Upper lobe of left lung (tissue), 6 donors: ENCODE measurements around the gene AADACL4. TPM values are rescaled to one million over a fixed set of nuclear protein-coding genes. Genes with fewer than 3 reads are reported as not detected.

Experiments
- ATAC-seq, 2 donors: fragments of 200-7000 bp; cut with Tn5 transposase; one replicate each; pipeline ENCODE4 v1.9.1; 2022; ENCODE audit warnings: mild to moderate bottlenecking in 2 of 2, moderate library complexity in 2 of 2; ENCODE audit not compliant: low FRiP score in 2 of 2
- DNase-seq, 2 donors: peaks; one replicate each; pipeline ENCODE4 v3.0.0-alpha.2; 2019 to 2020
- H3K27ac ChIP-seq, 4 donors: fragments of 200-600 bp; sonication (generic); one replicate each; pipeline ENCODE4 v1.5.1; 2016 to 2019
- H3K27me3 ChIP-seq, 4 donors: fragments of 200-600 bp; sonication (generic); one replicate each; pipeline ENCODE4 v1.5.1; 2017 to 2019
- H3K36me3 ChIP-seq, 4 donors: fragments of 200-600 bp; sonication (generic); one replicate each; pipeline ENCODE4 v1.5.1; 2016 to 2019
- H3K4me1 ChIP-seq, 4 donors: fragments of 200-600 bp; sonication (generic); one replicate each; pipeline ENCODE4 v1.5.1; 2018 to 2019
- H3K4me3 ChIP-seq, 4 donors: fragments of 200-600 bp; sonication (generic); one replicate each; pipeline ENCODE4 v1.5.1; 2017 to 2019; ENCODE audit warnings: mild to moderate bottlenecking in 2 of 4, moderate library complexity in 1 of 4
- H3K9me3 ChIP-seq, 4 donors: fragments of 200-600 bp; sonication (generic); one replicate each; pipeline ENCODE4 v1.5.1; 2018 to 2019
- CTCF ChIP-seq, 6 experiments: fragments of 450-650 bp in 4 of 6; fragments of 200-600 bp in 2 of 6; sonication (generic) in 2 of 6; IDR thresholded peaks; one replicate each; pipeline ENCODE4 v1.5.1; 2016 to 2019; ENCODE audit warnings: antibody characterized with exemption in 6 of 6
- EP300 ChIP-seq, 4 donors: sonication (generic); formaldehyde crosslinking; IDR thresholded peaks; one replicate each; pipeline ENCODE4 v1.5.1; 2017; ENCODE audit warnings: antibody characterized with exemption in 4 of 4, control low read depth in 2 of 4
- POLR2A ChIP-seq, 4 donors: fragments of 450-650 bp; IDR thresholded peaks; one replicate each; pipeline ENCODE4 v1.5.1; 2016 to 2017; ENCODE audit warnings: antibody characterized with exemption in 4 of 4, mild to moderate bottlenecking in 2 of 4
- POLR2AphosphoS5 ChIP-seq, 2 donors: sonication (generic); formaldehyde crosslinking; IDR thresholded peaks; one replicate each; pipeline ENCODE4 v1.5.1; 2017; ENCODE audit warnings: antibody characterized with exemption in 2 of 2
- WGBS, 2 donors: methylation state at CpG; one replicate each; pipeline ENCODE4 v1.1.5; 2017 to 2018; 5-methylcytosine and 5-hydroxymethylcytosine counted together
- total RNA-seq, 6 donors: library from RNA; depleted of rRNA in 4 of 6; stranded (reverse); fragments of >200 nt in 4 of 6; gene quantifications; one replicate each; pipeline versions ENCODE4 v1.1.0 to v1.2.1, GENCODE V29; 2016 to 2021
- donor health status: DM: no; HTN: no; CAD: no; lungs with moderate emphysema.
- donor health status: DM: no; HTN: yes; CAD: no; lungs with severe emphysema.

Gene AADACL4
- total RNA-seq, 6 donors from 2014 or later = not detected

GRCh38 chr1:12597792-12598191, 46.1 kb upstream of the AADACL4 start:
- Histone ChIP-seq H3K9me3 (no peaks in the 10 kb centered on the region), H3K36me3 (no peaks in the 10 kb centered on the region), H3K27ac (peak overlapping the region in 3 of 4 donors; percentile 14 to 89 (median 30)), H3K4me1 (peaks cover 66 to 94% (median 88%) of the 10 kb centered on the region in 4 donors), H3K27me3 (no peaks in the 10 kb centered on the region), H3K4me3 (no peak overlapping the region)
- no peak for ATAC-seq
- 44 to 47% methylated on average over 5 to 10 of the region's 10 CpGs for WGBS, 2 donors
- TF ChIP-seq POLR2A (IDR thresholded peaks at IDR 0.05) (peak in 1 of 4 donors; percentile 47), EP300 (IDR thresholded peaks at IDR 0.05) (peak in 1 of 4 donors; percentile 1), CTCF (IDR thresholded peaks at IDR 0.05) (no peak), POLR2AphosphoS5 (IDR thresholded peaks at IDR 0.05) (peak in 1 of 2 donors; percentile 17)
- DNase-seq = peak in 1 of 2 donors; percentile 58

GRCh38 chr1:12598974-12599373, 44.9 kb upstream of the AADACL4 start:
- peak overlapping the region in 1 of 4 donors; percentile 37 for H3K27ac ChIP-seq
- no peak for ATAC-seq
- WGBS, 2 donors = 89 to 100% methylated on average over 6 of the region's 6 CpGs
- no peaks in the 10 kb centered on the region for H3K27me3 ChIP-seq
- H3K9me3 ChIP-seq = no peaks in the 10 kb centered on the region
- no peak for TF ChIP-seq POLR2A (IDR thresholded peaks at IDR 0.05)
- no peak for TF ChIP-seq POLR2AphosphoS5 (IDR thresholded peaks at IDR 0.05)
- TF ChIP-seq CTCF (IDR thresholded peaks at IDR 0.05) = no peak
- TF ChIP-seq EP300 (IDR thresholded peaks at IDR 0.05) = no peak
- H3K4me3 ChIP-seq = no peak overlapping the region
- peaks cover 77 to 98% (median 90%) of the 10 kb centered on the region in 4 donors for H3K4me1 ChIP-seq
- no peak for DNase-seq
- no peaks in the 10 kb centered on the region for H3K36me3 ChIP-seq

GRCh38 chr1:12599657-12600056, 44.2 kb upstream of the AADACL4 start:
- 90 to 95% methylated on average over 5 of the region's 5 CpGs for WGBS, 2 donors
- no peaks in the 10 kb centered on the region for H3K36me3 ChIP-seq
- H3K4me3 ChIP-seq = no peak overlapping the region
- H3K27me3 ChIP-seq = no peaks in the 10 kb centered on the region
- no peaks in the 10 kb centered on the region for H3K9me3 ChIP-seq
- DNase-seq = no peak
- no peak for ATAC-seq
- peak overlapping the region in 1 of 4 donors; percentile 23 for H3K27ac ChIP-seq
- no peak for TF ChIP-seq POLR2A (IDR thresholded peaks at IDR 0.05)
- no peak for TF ChIP-seq POLR2AphosphoS5 (IDR thresholded peaks at IDR 0.05)
- no peak for TF ChIP-seq EP300 (IDR thresholded peaks at IDR 0.05)
- no peak for TF ChIP-seq CTCF (IDR thresholded peaks at IDR 0.05)
- peaks cover 81 to 98% (median 90%) of the 10 kb centered on the region in 4 donors for H3K4me1 ChIP-seq

- ATAC-seq (no peak), DNase-seq (peak in 1 of 2 donors; percentile 36)
- peaks cover 80 to 96% (median 90%) of the 10 kb centered on the region in 4 donors for H3K4me1 ChIP-seq
- H3K27me3 ChIP-seq = no peaks in the 10 kb centered on the region
- H3K9me3 ChIP-seq = no peaks in the 10 kb centered on the region
- H3K4me3 ChIP-seq = no peak overlapping the region
- peak overlapping the region in 1 of 4 donors; percentile 30 for H3K27ac ChIP-seq
- 70 to 93% methylated on average over 3 to 7 of the region's 7 CpGs for WGBS, 2 donors
- no peaks in the 10 kb centered on the region for H3K36me3 ChIP-seq
- no peak for TF ChIP-seq POLR2A (IDR thresholded peaks at IDR 0.05)
- no peak for TF ChIP-seq EP300 (IDR thresholded peaks at IDR 0.05)
- TF ChIP-seq CTCF (IDR thresholded peaks at IDR 0.05) = no peak
- TF ChIP-seq POLR2AphosphoS5 (IDR thresholded peaks at IDR 0.05) = no peak
Observed at GRCh38 chr1:12600335-12600734, 43.5 kb upstream of the AADACL4 start.
